ENCODE measurements around the gene RNF220. TPM values are rescaled to one million over a fixed set of nuclear protein-coding genes. Genes with fewer than 3 reads are reported as not detected.

RNF220 gene
- total RNA-seq, 2 donors from 2014 or later = 54.8 to 88.7 TPM

GRCh38 chr1:44592208-44593145 lies 187.4 kb downstream of the RNF220 start:
- Mint-ChIP-seq H3K4me3 (no peak overlapping the region), H3K9me3 (no peaks in the 10 kb centered on the region), H3K4me1 (no peaks in the 10 kb centered on the region), H3K27ac (peak overlapping the region; percentile 2), H3K36me3 (ENCODE audit: low read depth) (no peaks in the 10 kb centered on the region), H3K27me3 (peaks cover 7% of the 10 kb centered on the region)
- no peak for ATAC-seq (replicated peaks)

- H3K27ac Mint-ChIP-seq = no peak overlapping the region
- H3K4me3 Mint-ChIP-seq = no peak overlapping the region
- no peaks in the 10 kb centered on the region for H3K9me3 Mint-ChIP-seq
- H3K27me3 Mint-ChIP-seq = peaks cover 7% of the 10 kb centered on the region
- H3K36me3 Mint-ChIP-seq (ENCODE audit: low read depth) = no peaks in the 10 kb centered on the region
- no peak for ATAC-seq (replicated peaks)
- H3K4me1 Mint-ChIP-seq = no peaks in the 10 kb centered on the region
Observed at GRCh38 chr1:44594353-44594752, 189.3 kb downstream of the RNF220 start.

GRCh38 chr1:44594871-44595735 lies 190.0 kb downstream of the RNF220 start:
- Mint-ChIP-seq H3K27ac (no peak overlapping the region), H3K9me3 (no peaks in the 10 kb centered on the region), H3K4me1 (no peaks in the 10 kb centered on the region), H3K36me3 (ENCODE audit: low read depth) (no peaks in the 10 kb centered on the region), H3K27me3 (peaks cover 7% of the 10 kb centered on the region), H3K4me3 (no peak overlapping the region)
- peak; percentile 97 for ATAC-seq (replicated peaks)

GRCh38 chr1:44596511-44596910 lies 191.5 kb downstream of the RNF220 start:
- Mint-ChIP-seq H3K4me1 (no peaks in the 10 kb centered on the region), H3K9me3 (no peaks in the 10 kb centered on the region), H3K4me3 (no peak overlapping the region), H3K27me3 (peaks cover 7% of the 10 kb centered on the region), H3K27ac (no peak overlapping the region), H3K36me3 (ENCODE audit: low read depth) (no peaks in the 10 kb centered on the region)
- no peak for ATAC-seq (replicated peaks)

- H3K27me3 Mint-ChIP-seq = peaks cover 7% of the 10 kb centered on the region
- H3K27ac Mint-ChIP-seq = no peak overlapping the region
- no peaks in the 10 kb centered on the region for H3K4me1 Mint-ChIP-seq
- H3K36me3 Mint-ChIP-seq (ENCODE audit: low read depth) = no peaks in the 10 kb centered on the region
- ATAC-seq (replicated peaks) = no peak
- no peaks in the 10 kb centered on the region for H3K9me3 Mint-ChIP-seq
- no peak overlapping the region for H3K4me3 Mint-ChIP-seq
Observed at GRCh38 chr1:44598167-44598566, 193.1 kb downstream of the RNF220 start.

GRCh38 chr1:44602634-44603628 lies 197.9 kb downstream of the RNF220 start:
- Mint-ChIP-seq H3K27ac (no peak overlapping the region), H3K36me3 (ENCODE audit: low read depth) (no peaks in the 10 kb centered on the region), H3K9me3 (no peaks in the 10 kb centered on the region), H3K4me3 (no peak overlapping the region), H3K4me1 (no peaks in the 10 kb centered on the region), H3K27me3 (peaks cover 3% of the 10 kb centered on the region)
- ATAC-seq (replicated peaks) = no peak

- Mint-ChIP-seq H3K4me1 (no peaks in the 10 kb centered on the region), H3K27ac (no peak overlapping the region), H3K36me3 (ENCODE audit: low read depth) (no peaks in the 10 kb centered on the region), H3K27me3 (peaks cover 8% of the 10 kb centered on the region), H3K4me3 (no peak overlapping the region), H3K9me3 (no peaks in the 10 kb centered on the region)
- ATAC-seq (replicated peaks) = no peak
Observed at GRCh38 chr1:44603718-44604117, 198.7 kb downstream of the RNF220 start.

GRCh38 chr1:44604157-44604955 lies 199.3 kb downstream of the RNF220 start:
- no peaks in the 10 kb centered on the region for H3K36me3 Mint-ChIP-seq (ENCODE audit: low read depth)
- no peak for ATAC-seq (replicated peaks)
- no peaks in the 10 kb centered on the region for H3K4me1 Mint-ChIP-seq
- H3K27me3 Mint-ChIP-seq = peaks cover 8% of the 10 kb centered on the region
- no peak overlapping the region for H3K4me3 Mint-ChIP-seq
- H3K9me3 Mint-ChIP-seq = no peaks in the 10 kb centered on the region
- no peak overlapping the region for H3K27ac Mint-ChIP-seq

- H3K27ac Mint-ChIP-seq = no peak overlapping the region
- peaks cover 8% of the 10 kb centered on the region for H3K27me3 Mint-ChIP-seq
- no peaks in the 10 kb centered on the region for H3K36me3 Mint-ChIP-seq (ENCODE audit: low read depth)
- no peak for ATAC-seq (replicated peaks)
- H3K9me3 Mint-ChIP-seq = no peaks in the 10 kb centered on the region
- no peak overlapping the region for H3K4me3 Mint-ChIP-seq
- no peaks in the 10 kb centered on the region for H3K4me1 Mint-ChIP-seq
Observed at GRCh38 chr1:44605914-44606615, 201.0 kb downstream of the RNF220 start.

- H3K27me3 Mint-ChIP-seq = peaks cover 8% of the 10 kb centered on the region
- no peak overlapping the region for H3K27ac Mint-ChIP-seq
- no peak overlapping the region for H3K4me3 Mint-ChIP-seq
- ATAC-seq (replicated peaks) = no peak
- no peaks in the 10 kb centered on the region for H3K36me3 Mint-ChIP-seq (ENCODE audit: low read depth)
- H3K9me3 Mint-ChIP-seq = no peaks in the 10 kb centered on the region
- no peaks in the 10 kb centered on the region for H3K4me1 Mint-ChIP-seq
Observed at GRCh38 chr1:44606701-44607281, 201.7 kb downstream of the RNF220 start.

GRCh38 chr1:44608141-44608540 lies 203.1 kb downstream of the RNF220 start:
- no peak overlapping the region for H3K27ac Mint-ChIP-seq
- peaks cover 8% of the 10 kb centered on the region for H3K27me3 Mint-ChIP-seq
- no peaks in the 10 kb centered on the region for H3K9me3 Mint-ChIP-seq
- H3K4me1 Mint-ChIP-seq = no peaks in the 10 kb centered on the region
- H3K36me3 Mint-ChIP-seq (ENCODE audit: low read depth) = no peaks in the 10 kb centered on the region
- no peak overlapping the region for H3K4me3 Mint-ChIP-seq
- ATAC-seq (replicated peaks) = no peak

GRCh38 chr1:44609412-44609767 lies 204.3 kb downstream of the RNF220 start:
- Mint-ChIP-seq H3K36me3 (ENCODE audit: low read depth) (no peaks in the 10 kb centered on the region), H3K4me1 (no peaks in the 10 kb centered on the region), H3K27me3 (peaks cover 8% of the 10 kb centered on the region), H3K4me3 (no peak overlapping the region), H3K9me3 (no peaks in the 10 kb centered on the region), H3K27ac (no peak overlapping the region)
- ATAC-seq (replicated peaks) = no peak
